K562 (cell line): ENCODE results near the gene DTWD2. TPM values are rescaled to one million over a fixed set of nuclear protein-coding genes. Genes with fewer than 3 reads are reported as not detected.

Experiments
- ATAC-seq: fragments of 200-7000 bp; cut with Tn5 transposase; 3 replicates; pipeline ENCODE4 v1.9.1; 2020; ENCODE audit warnings: moderate library complexity
- BruUV-seq: library from RNA; stranded (reverse); fragments of 400-500 nt; replicated peaks from 2 replicates; lab custom pipeline; 2021; lab: Mats Ljungman, UMichigan
- CTCF ChIA-PET: fragments of 300-600 bp; formaldehyde crosslinking; extraction: SDS; loops from one replicate; lab custom pipeline; 2021; ENCODE audit warnings: low intra/inter-chr PET ratio; lab: Yijun Ruan, JAX
- POLR2A ChIA-PET: fragments of 300-600, 350-650 bp; sonication (Branson Sonifier 250); formaldehyde crosslinking; extraction: SDS; loops from one replicate; lab custom pipeline; 2021; ENCODE audit warnings: antibody characterized with exemption, inconsistent platforms; lab: Yijun Ruan, JAX
- DNase-seq, 4 experiments: peaks; one replicate each; pipeline versions ENCODE4 v3.0.0 to v3.0.0-alpha.2; 2011 to 2018; ENCODE audit warnings: low spot score in 3 of 4, mixed read lengths in 3 of 4; ENCODE audit errors: extremely low read depth in 1 of 4
- FAIRE-seq: peaks from 2 replicates; lab custom pipeline; 2011; peaks lifted over from hg19 to GRCh38; lab: Jason Lieb, UNC
- H2AFZ ChIP-seq: 2 replicates; pipeline ENCODE4 v1.6.0; 2011; ENCODE audit warnings: low read depth, low read length, control low read depth, inconsistent platforms
- H3K27ac ChIP-seq: fragments of 200-600 bp; 3 replicates; pipeline ENCODE4 v1.8.0; 2011; ENCODE audit warnings: low read depth, mild to moderate bottlenecking, control low read depth, inconsistent platforms, low read length, moderate library complexity, mixed read lengths; ENCODE audit errors: extremely low read depth
- H3K27me3 ChIP-seq, 2 experiments: fragments of 300-600 bp in 1 of 2; 2 replicates in 1 of 2; 3 replicates in 1 of 2; pipeline versions ENCODE4 v1.6.0 to v1.8.0; 2011; ENCODE audit warnings: inconsistent platforms in 2 of 2, low read length in 2 of 2, mild to moderate bottlenecking in 1 of 2, mixed read lengths in 1 of 2, moderate library complexity in 1 of 2; ENCODE audit not compliant: control insufficient read depth in 2 of 2, insufficient read depth in 2 of 2
- H3K36me3 ChIP-seq: fragments of 300-600 bp; 3 replicates; pipeline ENCODE4 v1.8.0; 2011; ENCODE audit warnings: mild to moderate bottlenecking, low read length, inconsistent platforms; ENCODE audit not compliant: control insufficient read depth, insufficient read depth
- H3K4me1 ChIP-seq, 2 experiments: fragments of 200-600 bp in 1 of 2; replicated peaks in 1 of 2; 2 replicates in 1 of 2; 3 replicates in 1 of 2; pipeline versions ENCODE4 v1.5.1 to v1.8.0; 2011; ENCODE audit warnings: inconsistent platforms in 2 of 2, low read length in 2 of 2, mild to moderate bottlenecking in 1 of 2, mixed read lengths in 1 of 2, moderate library complexity in 1 of 2; ENCODE audit not compliant: control insufficient read depth in 2 of 2, insufficient read depth in 2 of 2
- H3K4me2 ChIP-seq: 2 replicates; pipeline ENCODE4 v1.6.1; 2011; ENCODE audit warnings: low read length, control low read depth, inconsistent platforms, mixed read lengths; ENCODE audit not compliant: insufficient read depth
- H3K4me3 ChIP-seq: fragments of 200-600 bp; sonication (generic), shearing (Covaris generic); 2 replicates; pipeline ENCODE4 v1.5.1; 2016; ENCODE audit warnings: control low read depth, inconsistent platforms
- H3K79me2 ChIP-seq: fragments of 200-600 bp; 3 replicates; pipeline ENCODE4 v1.8.0; 2011; ENCODE audit warnings: low read length, inconsistent platforms; ENCODE audit not compliant: control insufficient read depth, insufficient read depth
- H3K9ac ChIP-seq, 2 experiments: 2 replicates each; pipeline versions ENCODE4 v1.6.0 to v1.6.1; 2011; ENCODE audit warnings: low read depth in 2 of 2, low read length in 2 of 2, control low read depth in 1 of 2, inconsistent platforms in 1 of 2, mild to moderate bottlenecking in 1 of 2, mixed read lengths in 1 of 2; ENCODE audit not compliant: insufficient read depth in 1 of 2
- H3K9me1 ChIP-seq: one replicate; pipeline ENCODE4 v1.6.0; 2011; ENCODE audit warnings: inconsistent platforms, mild to moderate bottlenecking, low read length, moderate library complexity; ENCODE audit not compliant: control insufficient read depth, insufficient read depth
- H3K9me3 ChIP-seq: replicated peaks from 2 replicates; pipeline ENCODE4 v1.5.1; 2011; ENCODE audit warnings: low read depth, low read length, inconsistent platforms; ENCODE audit not compliant: control insufficient read depth, insufficient read depth
- H4K20me1 ChIP-seq: replicated peaks from 2 replicates; pipeline ENCODE4 v1.6.1; 2011; ENCODE audit warnings: low read length, inconsistent platforms, mixed read lengths; ENCODE audit not compliant: control insufficient read depth, insufficient read depth
- ARHGAP35 ChIP-seq: fragments of 450-650 bp; IDR thresholded peaks from 2 replicates; pipeline ENCODE4 v1.6.1; 2018; ENCODE audit not compliant: partially characterized antibody
- ELF2 ChIP-seq: fragments of 250-450 bp; sonication (Bioruptor Pico); IDR thresholded peaks from 2 replicates; pipeline ENCODE4 v1.5.0; 2021; ENCODE audit warnings: mild to moderate bottlenecking
- ESRRA ChIP-seq: fragments of 450-650 bp; IDR thresholded peaks from 2 replicates; pipeline ENCODE4 v1.6.1; 2014; ENCODE audit warnings: low read depth, mild to moderate bottlenecking, moderate library complexity, borderline replicate concordance
- ETS2 ChIP-seq: IDR thresholded peaks from 2 replicates; pipeline ENCODE4 v1.6.1; 2016; ENCODE audit warnings: borderline replicate concordance, missing genetic modification characterization, mild to moderate bottlenecking, moderate library complexity, missing compliant biosample characterization; ENCODE audit not compliant: poor library complexity, severe bottlenecking
- FOXO4 ChIP-seq: fragments of 450-650 bp; formaldehyde crosslinking; IDR thresholded peaks from 2 replicates; pipeline ENCODE4 v1.4.0; 2020; ENCODE audit warnings: mild to moderate bottlenecking, moderate library complexity
- FOXP4 ChIP-seq: sonication (generic); formaldehyde crosslinking; IDR thresholded peaks from 2 replicates; pipeline ENCODE4 v1.8.0; 2022; ENCODE audit warnings: mild to moderate bottlenecking, missing genetic modification reagents, borderline replicate concordance
- HEY1 ChIP-seq: fragments of 250-450 bp; sonication (Bioruptor Pico); IDR thresholded peaks from 2 replicates; pipeline ENCODE4 v1.5.0; 2020; ENCODE audit warnings: mild to moderate bottlenecking, moderate library complexity, borderline replicate concordance
- HNRNPH1 ChIP-seq: fragments of 200-400 bp; formaldehyde crosslinking; optimal IDR thresholded peaks from 2 replicates; pipeline ENCODE3; 2017; ENCODE audit warnings: low read depth, mild to moderate bottlenecking, low read length, moderate library complexity
- OTX1 ChIP-seq: fragments of 450-650 bp; formaldehyde crosslinking; IDR thresholded peaks from 2 replicates; pipeline ENCODE4 v1.4.0; 2022; ENCODE audit warnings: mild to moderate bottlenecking
- POLR2AphosphoS2 ChIP-seq: IDR thresholded peaks from 2 replicates; pipeline ENCODE4 v1.6.1; 2012; ENCODE audit warnings: low read length, improper control_type of control experiment
- ZHX1 ChIP-seq: fragments of 150-350 bp; conservative IDR thresholded peaks from 2 replicates; pipeline ENCODE4 v1.6.1; 2014; ENCODE audit warnings: low read length
- ZNF408 ChIP-seq: fragments of 250-450 bp; sonication (Bioruptor Pico); IDR thresholded peaks from 2 replicates; pipeline ENCODE4 v1.4.0; 2020; ENCODE audit warnings: low read depth, mild to moderate bottlenecking, moderate library complexity
- WGBS: fragments of 100-300 bp; shearing (Covaris generic); methylation state at CpG from one replicate; pipeline ENCODE4 v1.1.6; 2016; ENCODE audit warnings: low coverage, mixed read lengths; ENCODE audit not compliant: insufficient coverage; ENCODE audit errors: missing lambda C conversion rate; 5-methylcytosine and 5-hydroxymethylcytosine counted together
- in situ Hi-C: fragments of 300-500 bp; cut with MboI; formaldehyde crosslinking; loops from 4 replicates; pipeline ENCODE4 v1.15.0; 2018; ENCODE audit warnings: inconsistent platforms, mixed read lengths
- intact Hi-C: fragments of 100-400 bp; cut with micrococcal nuclease; formaldehyde crosslinking; loops from 2 replicates; pipeline ENCODE4 v1.14.2; 2022
- polyA plus RNA-seq, 8 experiments: library from polyadenylated mRNA; depleted of rRNA in 4 of 8; stranded (reverse) in 5 of 8; unstranded in 3 of 8; fragments of >200 nt; fragmentation: Nextera tagmentation in 2 of 8; fragmentation: Illumina TruSeq in 1 of 8; extraction: Ambion mirVana in 2 of 8; extraction: Trizol in 1 of 8; gene quantifications; 2 replicates each; pipeline versions ENCODE4 v1.2.1 to v1.2.3, GENCODE V29; 2011 to 2014; ENCODE audit warnings: inconsistent platforms in 1 of 8, missing spikeins in 1 of 8
- total RNA-seq, 7 experiments: library from RNA; depleted of rRNA in 6 of 7; stranded (reverse); fragments of >200 nt in 6 of 7; fragmentation: Illumina TruSeq in 2 of 7; extraction: Trizol in 2 of 7; gene quantifications; 2 replicates each; pipeline versions ENCODE4 v1.2.1 to v1.2.3, GENCODE V29; 2011 to 2021; ENCODE audit warnings: low replicate concordance in 1 of 7

The DTWD2 gene
- total and polyA plus RNA-seq, 9 of the 15 experiments (the other 6 are each of a cell fraction or from before 2014, with no cell fraction given): 0.99 to 10.8 (median 4.1) TPM

- TF ChIP-seq POLR2AphosphoS2: no peak
- no peak for TF ChIP-seq ZHX1
Measured at GRCh38 chr5:119031011-119031886, 42.9 kb upstream of the DTWD2 start (continued).

DNA sequence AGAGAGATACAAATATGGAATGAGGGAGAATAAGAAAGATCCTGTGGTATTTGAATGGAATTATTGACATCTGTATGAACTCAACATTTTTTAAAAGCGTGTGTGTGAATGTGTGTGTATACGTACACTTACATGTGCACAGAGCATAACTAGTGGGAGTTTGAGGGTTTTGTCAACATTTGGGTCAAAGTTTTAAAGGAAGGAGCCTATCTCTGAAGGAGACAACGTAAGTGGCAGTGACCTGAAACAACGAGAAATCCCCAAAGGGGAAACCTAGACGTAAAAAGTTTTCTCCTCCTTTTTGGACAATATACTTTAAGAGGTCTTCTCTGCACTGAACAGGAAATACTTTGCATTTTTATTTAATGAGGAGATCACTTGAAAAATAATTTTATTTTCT, 40.2 kb upstream of the DTWD2 start:
- Histone ChIP-seq H4K20me1 (no peaks in the 10 kb centered on the region), H3K4me1 (no peaks in the 10 kb centered on the region; a peak in 1 of 5 replicates), H3K36me3 (no peaks in the 10 kb centered on the region), H3K9me1 (no peaks in the 10 kb centered on the region), H3K9ac (no peak overlapping the region), H2AFZ (0 out of 2 replicates have a peak overlapping the region, but pooled peaks have one; percentile 5), H3K27me3 (no peaks in the 10 kb centered on the region), H3K79me2 (no peaks in the 10 kb centered on the region), H3K4me2 (no peak overlapping the region), H3K27ac (no peak overlapping the region), H3K9me3 (no peaks in the 10 kb centered on the region), H3K4me3 (no peak overlapping the region)
- FAIRE-seq: no peak
- no TSS peak for BruUV-seq
- CTCF ChIA-PET: no interaction called here
- intact Hi-C loops (loop anchor here (10.0 kb wide), 2 partner anchors 106 to 286 kb away; no protein-coding TSS in a partner anchor), in situ Hi-C loops (no loop called here)
- no peak for ATAC-seq
- DNase-seq: no peak
- WGBS: 78% methylated on average over 5 of the region's 5 CpGs
- POLR2A ChIA-PET: no interaction called here
- no peak for TF ChIP-seq ELF2 (CRISPR knock-in tag)
- no peak for TF ChIP-seq ZNF408 (CRISPR knock-in tag)
- no peak for TF ChIP-seq FOXP4 (CRISPR knock-in tag)
- no peak for TF ChIP-seq ARHGAP35
- TF ChIP-seq HNRNPH1: no peak
- no peak for TF ChIP-seq OTX1 (CRISPR knock-in tag)
- TF ChIP-seq FOXO4 (CRISPR knock-in tag): no peak
- TF ChIP-seq ESRRA: no peak
- TF ChIP-seq ETS2 (tag): no peak
- TF ChIP-seq HEY1 (CRISPR knock-in tag): no peak
